Spleen (tissue), 11 donors: ENCODE measurements around the gene SLC46A3. TPM values are rescaled to one million over a fixed set of nuclear protein-coding genes. Genes with fewer than 3 reads are reported as not detected.

Source experiments
- DNase-seq: peaks from one replicate; pipeline ENCODE4 v3.0.0-alpha.2; 2020
- H3K27ac ChIP-seq, 8 donors: fragments of 200-600 bp; sonication (generic) in 7 of 8; 1 replicate in 4 of 8; 2 replicates in 4 of 8; pipeline versions ENCODE4 v1.5.0 to v1.8.0; 2016 to 2021; ENCODE audit warnings: inconsistent platforms in 4 of 8, mild to moderate bottlenecking in 4 of 8, moderate library complexity in 1 of 8
- H3K27me3 ChIP-seq, 7 donors: fragments of 200-600 bp; sonication (generic) in 6 of 7; replicated peaks in 1 of 7; 1 replicate in 4 of 7; 2 replicates in 3 of 7; pipeline versions ENCODE4 v1.5.0 to v1.8.0; 2016 to 2021; ENCODE audit warnings: inconsistent platforms in 3 of 7, mild to moderate bottlenecking in 1 of 7
- H3K36me3 ChIP-seq, 6 donors: fragments of 200-600 bp; sonication (generic) in 5 of 6; 1 replicate in 4 of 6; 2 replicates in 2 of 6; pipeline versions ENCODE4 v1.5.0 to v1.8.0; 2016 to 2021; ENCODE audit warnings: inconsistent platforms in 2 of 6
- H3K4me1 ChIP-seq, 6 donors: fragments of 200-600 bp; sonication (generic) in 5 of 6; 1 replicate in 3 of 6; 2 replicates in 3 of 6; pipeline versions ENCODE4 v1.5.0 to v1.8.0; 2016 to 2021; ENCODE audit warnings: inconsistent platforms in 3 of 6
- H3K4me3 ChIP-seq, 8 donors: fragments of 200-600 bp; sonication (generic) in 7 of 8; 1 replicate in 4 of 8; 2 replicates in 4 of 8; pipeline versions ENCODE4 v1.5.0 to v1.8.0; 2016 to 2021; ENCODE audit warnings: inconsistent platforms in 4 of 8, mild to moderate bottlenecking in 4 of 8, moderate library complexity in 2 of 8
- H3K9me3 ChIP-seq, 8 donors: fragments of 200-600 bp; sonication (generic) in 7 of 8; 1 replicate in 4 of 8; 2 replicates in 4 of 8; pipeline versions ENCODE4 v1.5.0 to v1.8.0; 2016 to 2021; ENCODE audit warnings: inconsistent platforms in 4 of 8
- POLR2A ChIP-seq, 3 donors: fragments of 450-650 bp; IDR thresholded peaks; one replicate each; pipeline ENCODE4 v1.5.1; 2017; ENCODE audit warnings: antibody characterized with exemption in 3 of 3, mild to moderate bottlenecking in 1 of 3
- POLR2AphosphoS5 ChIP-seq, 3 donors: sonication (generic); formaldehyde crosslinking; IDR thresholded peaks; one replicate each; pipeline ENCODE4 v1.5.1; 2017; ENCODE audit warnings: antibody characterized with exemption in 3 of 3
- WGBS, 5 donors: extraction: QIAGEN DNeasy Blood & Tissue Kit in 3 of 5; methylation state at CpG; one replicate each; pipeline versions ENCODE4 v1.1.5 to v1.1.7; 2013 to 2018; 5-methylcytosine and 5-hydroxymethylcytosine counted together
- intact Hi-C: fragments of 100-400 bp; cut with DNase I; formaldehyde crosslinking; loops from one replicate; pipeline ENCODE4 v1.15.0; 2023; ENCODE audit warnings: low total_unique reads
- polyA plus RNA-seq, 3 donors: library from polyadenylated mRNA; stranded (reverse); fragments of 200-250 nt; gene quantifications; one replicate each; pipeline ENCODE4 v1.2.1, GENCODE V29; 2013
- total RNA-seq, 7 donors: library from RNA; depleted of rRNA in 3 of 7; stranded (reverse); fragments of >200 nt in 3 of 7; fragmentation: NEBNext Ultra II Directional in 4 of 7; extraction: Animal tissue kit (Norgen Biotek cat#: 25700) in 4 of 7; gene quantifications; one replicate each; pipeline versions ENCODE4 v1.1.0 to v1.2.1, GENCODE V29; 2016 to 2021
- TF ChIP-seq, protein P1 (sequence below), 11 experiments: fragments of 200-600 bp in 7 of 11; fragments of 450-650 bp in 4 of 11; sonication (generic) in 4 of 11; IDR thresholded peaks in 8 of 11; conservative IDR thresholded peaks in 3 of 11; 1 replicate in 7 of 11; 2 replicates in 4 of 11; pipeline versions ENCODE4 v1.4.0 to v1.8.0; 2016 to 2021; ENCODE audit warnings: antibody characterized with exemption in 11 of 11, inconsistent platforms in 4 of 11, mild to moderate bottlenecking in 1 of 11
- donor health status: healthy with polysubstance abuse.
- donor health status: DM: no; HTN: no; CAD: no; lungs with moderate emphysema.
- donor health status: DM: no; HTN: no; CAD: no.
- donor health status: Bipolar disorder and iron deficiency.
- donor health status: healthy.
- donor health status: DM: no; HTN: no; CAD: no.
- donor health status: DM: yes; HTN: yes; CAD: no.

The SLC46A3 gene
- total and polyA plus RNA-seq, 10 donors = 10.0 to 41.0 (median 22.7) TPM

DNA sequence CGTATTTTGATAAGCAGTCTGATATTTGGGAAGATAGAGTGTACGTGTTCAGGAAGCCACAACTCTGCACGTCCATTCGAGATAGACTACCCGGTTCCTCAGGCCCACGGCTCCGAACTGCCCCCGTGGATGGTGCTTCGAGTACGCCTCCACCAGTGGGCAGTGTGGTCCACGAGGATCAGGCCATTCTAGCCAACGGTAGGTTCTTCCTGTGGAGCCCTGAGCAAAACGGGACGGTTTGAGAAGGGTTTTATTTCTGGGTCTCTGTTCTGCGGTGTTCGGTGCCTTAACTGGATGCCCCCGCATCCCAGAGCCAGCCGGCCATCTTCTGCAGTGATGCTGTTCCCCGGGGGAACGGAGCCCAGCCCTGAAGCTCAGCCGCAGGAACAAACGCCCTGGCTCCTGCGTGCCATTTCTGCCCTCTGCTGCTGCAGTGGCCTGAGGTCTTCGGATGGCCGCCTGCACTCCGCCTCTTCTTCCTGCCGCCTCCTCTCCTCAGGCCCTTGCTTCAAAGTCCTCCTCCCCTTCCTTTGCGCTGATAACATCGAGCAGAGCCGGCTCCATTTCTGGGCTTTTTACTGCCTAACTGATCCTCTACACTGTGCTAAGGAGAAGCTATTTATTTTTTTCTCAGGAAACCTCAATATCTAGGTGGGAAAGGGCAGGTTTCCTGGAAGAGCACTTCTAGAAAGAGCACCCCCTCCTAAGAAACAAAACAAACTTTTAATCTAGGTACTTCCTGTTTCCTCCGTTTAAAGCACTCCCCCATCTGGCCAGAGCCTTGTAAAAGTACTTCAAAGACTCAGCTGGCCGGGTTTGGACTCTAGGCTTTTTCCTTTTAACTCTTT lies 36.2 kb upstream of the SLC46A3 start:
- H3K36me3 ChIP-seq = no peaks in the 10 kb centered on the region
- H3K4me1 ChIP-seq = peaks cover 0 to 24% (median 9%) of the 10 kb centered on the region in 6 donors
- peaks cover 4 to 27% (median 23%) of the 10 kb centered on the region in 8 donors for H3K9me3 ChIP-seq
- peak overlapping the region; percentile 49 to 82 (median 70) for H3K27ac ChIP-seq
- no peaks in the 10 kb centered on the region for H3K27me3 ChIP-seq
- peak; percentile 13 to 64 (median 53) for TF ChIP-seq POLR2AphosphoS5 (IDR thresholded peaks at IDR 0.05)
- TF ChIP-seq POLR2A (IDR thresholded peaks at IDR 0.05) = no peak
- TF ChIP-seq, protein P1, sequence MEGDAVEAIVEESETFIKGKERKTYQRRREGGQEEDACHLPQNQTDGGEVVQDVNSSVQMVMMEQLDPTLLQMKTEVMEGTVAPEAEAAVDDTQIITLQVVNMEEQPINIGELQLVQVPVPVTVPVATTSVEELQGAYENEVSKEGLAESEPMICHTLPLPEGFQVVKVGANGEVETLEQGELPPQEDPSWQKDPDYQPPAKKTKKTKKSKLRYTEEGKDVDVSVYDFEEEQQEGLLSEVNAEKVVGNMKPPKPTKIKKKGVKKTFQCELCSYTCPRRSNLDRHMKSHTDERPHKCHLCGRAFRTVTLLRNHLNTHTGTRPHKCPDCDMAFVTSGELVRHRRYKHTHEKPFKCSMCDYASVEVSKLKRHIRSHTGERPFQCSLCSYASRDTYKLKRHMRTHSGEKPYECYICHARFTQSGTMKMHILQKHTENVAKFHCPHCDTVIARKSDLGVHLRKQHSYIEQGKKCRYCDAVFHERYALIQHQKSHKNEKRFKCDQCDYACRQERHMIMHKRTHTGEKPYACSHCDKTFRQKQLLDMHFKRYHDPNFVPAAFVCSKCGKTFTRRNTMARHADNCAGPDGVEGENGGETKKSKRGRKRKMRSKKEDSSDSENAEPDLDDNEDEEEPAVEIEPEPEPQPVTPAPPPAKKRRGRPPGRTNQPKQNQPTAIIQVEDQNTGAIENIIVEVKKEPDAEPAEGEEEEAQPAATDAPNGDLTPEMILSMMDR (IDR thresholded peaks at IDR 0.05 in 8 of 11, conservative IDR thresholded peaks at IDR 0.05 in 3 of 11) = peak in 3 of 11 experiments; percentile 27 to 37 (median 36)
- peak; percentile 77 for DNase-seq
- H3K4me3 ChIP-seq = peak overlapping the region in 7 of 8 donors; percentile 3 to 59 (median 23)
- intact Hi-C loops = no loop called here
- 50 to 65% (median 62%) methylated on average over 31 to 32 of the region's 32 CpGs for WGBS, 5 donors

DNA sequence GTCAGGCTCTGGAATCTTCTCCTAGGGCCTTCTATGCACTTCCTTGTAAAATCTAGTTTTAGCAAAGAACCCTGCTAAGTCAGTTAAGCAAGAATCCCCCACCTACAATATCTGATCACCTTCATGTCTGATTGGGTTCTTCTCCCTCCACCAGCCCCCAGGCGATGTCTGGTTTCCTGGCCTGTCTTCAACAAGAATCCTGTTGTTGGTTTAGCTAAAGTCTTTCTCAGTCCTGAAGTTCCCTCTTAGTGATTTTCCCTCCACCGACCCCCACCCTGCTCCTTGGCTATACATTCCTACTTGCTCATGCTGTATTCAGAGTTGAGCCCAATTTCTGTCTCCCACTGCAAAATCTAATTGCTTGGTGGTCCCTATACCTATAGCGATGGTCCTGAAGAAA lies 35.2 kb upstream of the SLC46A3 start:
- DNase-seq = no peak
- Histone ChIP-seq H3K4me3 (no peak overlapping the region), H3K36me3 (no peaks in the 10 kb centered on the region), H3K4me1 (peaks cover 0 to 24% (median 9%) of the 10 kb centered on the region in 6 donors), H3K27ac (peak overlapping the region in 2 of 8 donors; percentile 77 to 82), H3K9me3 (peaks cover 4 to 17% (median 14%) of the 10 kb centered on the region in 8 donors), H3K27me3 (no peaks in the 10 kb centered on the region)
- 93 to 98% (median 95%) methylated on average over 3 of the region's 3 CpGs for WGBS, 5 donors
- intact Hi-C loops = no loop called here
- TF ChIP-seq POLR2AphosphoS5 (IDR thresholded peaks at IDR 0.05) (no peak), POLR2A (IDR thresholded peaks at IDR 0.05) (no peak)
- TF ChIP-seq, protein P1 (IDR thresholded peaks at IDR 0.05 in 8 of 11, conservative IDR thresholded peaks at IDR 0.05 in 3 of 11) = no peak

DNA sequence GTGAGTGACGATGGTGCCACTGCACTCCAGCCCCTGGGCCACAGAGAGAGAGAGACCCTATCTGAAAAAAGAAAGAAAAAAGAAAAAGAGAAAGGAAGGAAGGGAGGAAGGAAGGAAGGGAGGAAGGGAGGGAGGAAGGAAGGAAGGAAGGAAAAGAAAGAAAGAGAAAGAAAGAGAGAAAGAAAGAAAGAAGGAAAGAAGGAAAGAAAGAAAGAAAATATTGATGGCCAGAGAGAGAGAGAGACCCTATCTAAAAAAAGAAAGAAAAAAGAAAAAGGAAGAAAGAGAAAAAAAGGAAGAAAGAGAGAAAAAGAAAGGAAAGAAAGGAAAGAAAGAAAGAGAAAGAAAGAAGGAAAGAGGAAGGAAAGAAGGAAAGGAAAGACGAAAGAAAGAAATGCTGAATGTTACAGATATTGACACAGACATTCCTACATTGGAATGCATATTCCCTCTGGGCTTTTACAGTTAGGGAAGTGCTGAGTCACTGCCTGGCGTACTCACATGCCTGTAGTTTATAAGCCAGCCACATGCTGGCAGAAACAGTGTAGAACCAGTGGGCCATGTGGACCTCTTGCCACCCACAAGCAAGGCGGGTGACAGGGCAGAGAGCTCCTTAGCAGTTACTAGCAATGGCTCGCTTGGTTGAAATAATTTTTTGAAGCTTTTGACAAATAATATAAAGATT lies 34.6 kb upstream of the SLC46A3 start:
- Histone ChIP-seq H3K4me1 (peaks cover 0 to 24% (median 9%) of the 10 kb centered on the region in 6 donors), H3K27me3 (no peaks in the 10 kb centered on the region), H3K9me3 (peaks cover 0 to 11% (median 8%) of the 10 kb centered on the region in 8 donors), H3K27ac (peak overlapping the region in 1 of 8 donors; percentile 82), H3K4me3 (no peak overlapping the region), H3K36me3 (no peaks in the 10 kb centered on the region)
- no peak for DNase-seq
- TF ChIP-seq POLR2A (IDR thresholded peaks at IDR 0.05) (no peak), POLR2AphosphoS5 (IDR thresholded peaks at IDR 0.05) (no peak)
- TF ChIP-seq, protein P1 (IDR thresholded peaks at IDR 0.05 in 8 of 11, conservative IDR thresholded peaks at IDR 0.05 in 3 of 11) = no peak
- intact Hi-C loops = no loop called here
- 57 to 76% (median 69%) methylated on average over 5 of the region's 5 CpGs for WGBS, 5 donors
